Left ventricle myocardium superior (tissue), 1 donor: ENCODE measurements around the gene SPECC1L. TPM values are rescaled to one million over a fixed set of nuclear protein-coding genes. Genes with fewer than 3 reads are reported as not detected.

Experiments used
- ATAC-seq: fragments of 200-7000 bp; cut with Tn5 transposase; one replicate; pipeline ENCODE4 v1.9.1; 2020; ENCODE audit warnings: mild to moderate bottlenecking, moderate library complexity
- DNase-seq: peaks from one replicate; pipeline ENCODE4 v3.0.0-alpha.2; 2020
- intact Hi-C: fragments of 100-400 bp; cut with micrococcal nuclease; formaldehyde crosslinking; loops from one replicate; pipeline ENCODE4 v1.11.0; 2022
- total RNA-seq: library from RNA; stranded (reverse); fragmentation: NEBNext Ultra II Directional; extraction: Animal tissue kit (Norgen Biotek cat#: 25700); gene quantifications from one replicate; pipeline ENCODE4 v1.2.1, GENCODE V29; 2021
- donor health status: DM: no; HTN: yes; CAD: no; lungs with severe emphysema.

The SPECC1L gene
- total RNA-seq, 1 donor from 2014 or later, result 52.0 TPM

- no peak for DNase-seq
- intact Hi-C loops, result no loop called here
- no peak for ATAC-seq
Measured at GRCh38 chr22:24335496-24335895, 64.9 kb downstream of the SPECC1L start.

- intact Hi-C loops, result no loop called here
- ATAC-seq, result no peak
- no peak for DNase-seq
Measured at GRCh38 chr22:24337894-24338645, 67.4 kb downstream of the SPECC1L start.

GRCh38 chr22:24338726-24339451 is 68.3 kb downstream of the SPECC1L start:
- intact Hi-C loops, result no loop called here
- no peak for DNase-seq
- ATAC-seq, result peak; percentile 94

- intact Hi-C loops, result no loop called here
- DNase-seq, result no peak
- ATAC-seq, result no peak
Measured at GRCh38 chr22:24339452-24339747, 68.8 kb downstream of the SPECC1L start.

GRCh38 chr22:24341627-24342026 is 71.0 kb downstream of the SPECC1L start:
- intact Hi-C loops, result no loop called here
- ATAC-seq, result no peak
- DNase-seq, result no peak

GRCh38 chr22:24350627-24351026 is 80.0 kb downstream of the SPECC1L start:
- DNase-seq, result no peak
- peak; percentile 35 for ATAC-seq
- intact Hi-C loops, result no loop called here

GRCh38 chr22:24353121-24353520 is 82.5 kb downstream of the SPECC1L start:
- ATAC-seq, result no peak

GRCh38 chr22:24355574-24355973 is 84.9 kb downstream of the SPECC1L start:
- no peak for DNase-seq
- intact Hi-C loops, result no loop called here
- ATAC-seq, result no peak

More at GRCh38 chr22:24353121-24353520, 82.5 kb downstream of the SPECC1L start:
- intact Hi-C loops, result no loop called here
- no peak for DNase-seq

GRCh38 chr22:24357547-24357946 is 86.9 kb downstream of the SPECC1L start:
- no peak for ATAC-seq
- intact Hi-C loops, result no loop called here
- DNase-seq, result no peak

GRCh38 chr22:24358105-24358836 is 87.6 kb downstream of the SPECC1L start:
- no peak for DNase-seq
- no peak for ATAC-seq
- intact Hi-C loops, result no loop called here

GRCh38 chr22:24359452-24360120 is 89.0 kb downstream of the SPECC1L start:
- intact Hi-C loops, result no loop called here
- ATAC-seq, result peak; percentile 46
- peak; percentile 14 for DNase-seq

- intact Hi-C loops, result no loop called here
- ATAC-seq, result no peak
- no peak for DNase-seq
Measured at GRCh38 chr22:24361976-24362646, 91.5 kb downstream of the SPECC1L start.

- DNase-seq (no peak), ATAC-seq (no peak)
- intact Hi-C loops, result no loop called here
Measured at GRCh38 chr22:24363243-24363642, 92.6 kb downstream of the SPECC1L start.

GRCh38 chr22:24366701-24367100 is 96.1 kb downstream of the SPECC1L start:
- ATAC-seq (no peak), DNase-seq (no peak)
- intact Hi-C loops, result no loop called here

- ATAC-seq (no peak), DNase-seq (no peak)
- intact Hi-C loops, result no loop called here
Measured at GRCh38 chr22:24367841-24368240, 97.2 kb downstream of the SPECC1L start.

GRCh38 chr22:24370401-24370800 is 99.8 kb downstream of the SPECC1L start:
- ATAC-seq (no peak), DNase-seq (no peak)
- intact Hi-C loops, result no loop called here

- ATAC-seq, result no peak
- DNase-seq, result no peak
- intact Hi-C loops, result no loop called here
Measured at GRCh38 chr22:24376002-24376401, 105.4 kb downstream of the SPECC1L start.

- ATAC-seq (no peak), DNase-seq (no peak)
- intact Hi-C loops, result no loop called here
Measured at GRCh38 chr22:24376586-24376985, 106.0 kb downstream of the SPECC1L start.

- intact Hi-C loops, result no loop called here
- DNase-seq (no peak), ATAC-seq (no peak)
Measured at GRCh38 chr22:24379536-24379935, 108.9 kb downstream of the SPECC1L start.
